HG02759 (cell line): ENCODE measurements around the gene PLXNB3.
"Not testable (repeated sequence)": the region's sequence is repeated elsewhere in the genome, so short reads cannot be mapped to it uniquely, and the experiment has no call there.

Experiments used
- ATAC-seq: cut with Tn5 transposase; IDR thresholded peaks from one replicate; pipeline ENCODE4 v1.9.1; 2021; ENCODE audit warnings: mild to moderate bottlenecking, moderate library complexity; ENCODE audit not compliant: unreplicated experiment

Gene PLXNB3

GRCh38 chrX:153806999-153807575 lies 43.0 kb downstream of the PLXNB3 start:
- no peak for ATAC-seq

DNA sequence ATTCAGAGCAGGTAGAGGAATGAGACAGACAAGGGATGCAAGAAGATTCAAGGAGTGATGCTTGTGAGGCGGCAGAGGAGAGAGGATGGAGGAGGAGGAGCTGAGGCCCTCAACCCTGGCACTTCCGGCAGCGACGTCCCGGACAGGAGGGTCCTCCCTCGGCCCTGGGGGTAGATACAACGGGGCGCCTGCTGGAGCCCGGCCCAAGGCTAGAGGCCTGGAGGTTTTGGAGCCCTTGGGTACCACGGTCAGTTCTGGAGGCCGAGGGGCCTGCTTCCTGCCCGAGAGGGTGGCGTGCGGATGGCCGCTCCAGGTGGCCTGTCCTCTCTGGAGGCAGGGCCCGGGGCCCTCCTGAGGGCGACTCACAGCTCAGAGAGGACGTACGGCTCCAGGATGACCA lies 43.9 kb downstream of the PLXNB3 start:
- ATAC-seq, result no peak

DNA sequence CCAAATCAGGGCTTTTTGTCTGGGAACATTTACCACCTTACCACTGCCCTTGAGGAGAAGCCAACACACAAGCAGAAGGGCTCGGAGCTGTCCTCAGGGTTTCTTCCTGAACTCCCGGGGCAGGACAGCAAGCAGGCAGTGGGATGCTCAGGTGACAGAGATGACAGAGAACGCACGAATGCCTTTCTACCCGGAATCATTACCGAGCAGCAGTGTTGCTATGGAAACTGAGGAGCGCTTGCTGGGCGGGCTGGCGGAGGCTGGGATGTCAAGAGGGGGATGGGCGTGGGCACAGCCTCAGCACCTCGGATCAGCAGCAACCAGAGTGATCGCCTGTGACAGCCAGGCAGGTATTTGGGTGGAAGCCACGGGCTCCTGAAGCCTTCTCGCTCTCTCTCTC lies 48.2 kb downstream of the PLXNB3 start:
- ATAC-seq, result no peak

- ATAC-seq, result no peak
These were observed 49.1 kb downstream of the PLXNB3 start for GRCh38 chrX:153813161-153813560.

GRCh38 chrX:153814591-153815315 lies 50.7 kb downstream of the PLXNB3 start:
- no peak for ATAC-seq

DNA sequence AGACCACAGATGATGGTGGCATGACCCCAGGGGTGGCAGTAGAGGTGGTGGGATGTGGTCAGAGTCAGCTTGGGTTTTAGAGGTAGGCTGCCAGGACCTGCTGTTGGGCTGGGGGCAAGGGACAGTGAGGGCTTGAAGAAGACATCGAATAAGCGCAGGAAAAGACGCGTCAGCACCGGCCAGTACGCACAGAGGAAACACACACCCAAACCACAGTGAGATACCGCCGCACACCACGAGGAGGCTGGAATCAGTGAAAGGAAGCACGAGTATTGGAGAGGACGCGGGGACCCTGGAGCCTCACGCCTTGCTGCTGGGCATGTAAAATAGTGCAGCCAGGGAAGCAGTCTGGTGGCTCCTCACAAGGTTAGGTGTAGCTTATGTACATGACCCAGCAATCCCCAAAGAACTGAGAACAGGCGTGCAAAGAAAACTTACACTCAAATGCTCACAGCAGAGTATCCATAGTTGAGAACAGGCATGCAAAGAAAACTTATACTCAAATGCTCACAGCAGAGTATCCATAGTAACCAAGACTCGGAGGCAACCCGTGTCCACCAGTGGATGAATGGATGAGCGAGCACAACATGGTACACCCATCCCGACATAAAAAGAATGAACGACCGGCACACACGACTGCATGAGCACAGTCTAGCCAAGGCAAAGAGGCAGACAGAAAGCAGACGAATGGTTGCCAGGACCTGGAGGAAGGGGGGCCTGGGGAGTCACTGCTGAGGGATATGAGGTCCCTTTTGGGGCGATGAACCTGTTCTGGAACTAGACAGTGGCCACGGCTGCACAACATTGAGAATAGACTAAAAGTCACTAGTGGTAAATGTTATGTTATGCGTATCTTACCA lies 53.0 kb downstream of the PLXNB3 start:
- no peak for ATAC-seq

- not testable (repeated sequence) for ATAC-seq
These were observed 54.0 kb downstream of the PLXNB3 start for GRCh38 chrX:153818064-153818463.

- ATAC-seq, result no peak
These were observed 54.7 kb downstream of the PLXNB3 start for GRCh38 chrX:153818571-153819383.

- no peak for ATAC-seq
These were observed 55.5 kb downstream of the PLXNB3 start for GRCh38 chrX:153819384-153820040.

- ATAC-seq, result no peak
These were observed 56.6 kb downstream of the PLXNB3 start for GRCh38 chrX:153820601-153821000.

GRCh38 chrX:153821066-153821465 lies 57.0 kb downstream of the PLXNB3 start:
- ATAC-seq, result no peak

DNA sequence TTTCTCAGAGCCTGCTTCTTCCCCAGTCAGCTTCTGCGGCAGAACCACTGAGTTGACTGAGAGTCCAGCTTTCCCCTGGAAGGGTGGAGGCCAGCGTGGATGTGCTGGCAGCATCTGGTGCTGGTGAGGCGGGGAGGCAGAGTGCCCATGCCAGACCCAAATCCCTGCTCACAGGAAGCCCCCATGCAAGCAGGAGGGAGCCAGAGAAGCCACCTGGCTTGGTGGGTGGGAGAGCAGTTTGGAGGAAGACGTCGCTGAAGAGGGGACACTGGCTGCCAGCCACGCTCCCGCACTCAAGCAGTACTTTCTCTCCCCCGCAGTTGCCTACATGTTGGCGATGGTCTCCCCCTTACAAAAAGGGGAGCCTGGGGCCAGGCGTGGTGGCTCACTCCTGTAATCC lies 60.3 kb downstream of the PLXNB3 start:
- ATAC-seq, result no peak

- no peak for ATAC-seq
These were observed 61.0 kb downstream of the PLXNB3 start for GRCh38 chrX:153825042-153825441.
